Keratinocyte (primary cell): ENCODE data around the gene CSNK1A1. TPM values are rescaled to one million over a fixed set of nuclear protein-coding genes. Genes with fewer than 3 reads are reported as not detected.
"Not testable (repeated sequence)": the region's sequence is repeated elsewhere in the genome, so short reads cannot be mapped to it uniquely, and the experiment has no call there.

Source experiments
- DNase-seq: peaks from one replicate; pipeline ENCODE4 v3.0.0-alpha.2; 2011; ENCODE audit warnings: low read depth, missing footprints, low spot score
- FAIRE-seq: peaks from 2 replicates; lab custom pipeline; 2011; peaks lifted over from hg19 to GRCh38; lab: Jason Lieb, UNC
- H2AFZ ChIP-seq: 2 replicates; pipeline ENCODE4 v1.6.0; 2012; ENCODE audit warnings: low read length, control low read depth, inconsistent platforms; ENCODE audit not compliant: control insufficient read depth
- H3K27ac ChIP-seq: 2 replicates; pipeline ENCODE4 v1.5.1; 2011; ENCODE audit warnings: low read length; ENCODE audit not compliant: control insufficient read depth, insufficient read depth
- H3K27me3 ChIP-seq: 3 replicates; pipeline ENCODE4 v1.6.0; 2011; ENCODE audit warnings: low read length; ENCODE audit not compliant: control insufficient read depth, insufficient read depth; ENCODE audit errors: extremely low read depth
- H3K36me3 ChIP-seq, 2 experiments: 2 replicates in 1 of 2; 3 replicates in 1 of 2; pipeline ENCODE4 v1.5.1; 2011; ENCODE audit warnings: low read length in 2 of 2, mild to moderate bottlenecking in 1 of 2; ENCODE audit not compliant: control insufficient read depth in 2 of 2, insufficient read depth in 2 of 2; ENCODE audit errors: extremely low read depth in 1 of 2
- H3K4me1 ChIP-seq: 3 replicates; pipeline ENCODE4 v1.5.1; 2011; ENCODE audit warnings: low read length; ENCODE audit not compliant: control insufficient read depth, insufficient read depth; ENCODE audit errors: extremely low read depth
- H3K4me2 ChIP-seq: 3 replicates; pipeline ENCODE4 v1.6.0; 2011; ENCODE audit warnings: low read depth, low read length; ENCODE audit not compliant: control insufficient read depth, insufficient read depth; ENCODE audit errors: extremely low read depth
- H3K4me3 ChIP-seq, 3 experiments: fragments of 200-600 bp in 1 of 3; sonication (generic) in 1 of 3; 2 replicates in 2 of 3; 3 replicates in 1 of 3; pipeline ENCODE4 v1.5.1; 2011 to 2016; ENCODE audit warnings: low read length in 3 of 3, mild to moderate bottlenecking in 3 of 3, control low read depth in 2 of 3, inconsistent platforms in 1 of 3, low read depth in 1 of 3, mixed read lengths in 1 of 3, mixed run types in 1 of 3, moderate library complexity in 1 of 3; ENCODE audit not compliant: control insufficient read depth in 2 of 3, insufficient read depth in 2 of 3; ENCODE audit errors: extremely low read depth in 1 of 3
- H3K79me2 ChIP-seq: 2 replicates; pipeline ENCODE4 v1.6.0; 2012; ENCODE audit warnings: low read length; ENCODE audit not compliant: control insufficient read depth, insufficient read depth
- H3K9ac ChIP-seq: 3 replicates; pipeline ENCODE4 v1.6.0; 2011; ENCODE audit warnings: low read length; ENCODE audit not compliant: control insufficient read depth, insufficient read depth; ENCODE audit errors: extremely low read depth
- H3K9me1 ChIP-seq: 3 replicates; pipeline ENCODE4 v1.6.0; 2011; ENCODE audit warnings: low read length; ENCODE audit not compliant: control insufficient read depth, insufficient read depth; ENCODE audit errors: extremely low read depth
- H3K9me3 ChIP-seq: 2 replicates; pipeline ENCODE4 v1.5.1; 2012; ENCODE audit warnings: low read depth, low read length; ENCODE audit not compliant: control insufficient read depth
- H4K20me1 ChIP-seq: 3 replicates; pipeline ENCODE4 v1.6.0; 2011; ENCODE audit warnings: low read length; ENCODE audit not compliant: control insufficient read depth, insufficient read depth; ENCODE audit errors: extremely low read depth
- CTCF ChIP-seq, 3 experiments: IDR thresholded peaks in 1 of 3; conservative IDR thresholded peaks in 1 of 3; optimal IDR thresholded peaks in 1 of 3; 2 replicates in 2 of 3; 3 replicates in 1 of 3; pipeline versions ENCODE3 to v1.5.1; 2011; ENCODE audit warnings: low read length in 3 of 3, mild to moderate bottlenecking in 3 of 3, moderate library complexity in 2 of 3, control low read depth in 1 of 3, inconsistent platforms in 1 of 3; ENCODE audit not compliant: insufficient read depth in 2 of 3; ENCODE audit errors: extremely low read depth in 1 of 3
- EZH2 ChIP-seq: IDR thresholded peaks from one replicate; pipeline ENCODE4 v1.6.1; 2012; ENCODE audit warnings: inconsistent platforms, mild to moderate bottlenecking, low read length, moderate library complexity
- dilution Hi-C: fragments of 300-500 bp; cut with MboI; formaldehyde crosslinking; loops from one replicate; pipeline ENCODE4 v1.7.0; 2020; ENCODE audit warnings: low sequenced_read_pairs; ENCODE audit not compliant: extremely low pct_ligation_motif_present
- polyA plus RNA-seq, 5 experiments: library from polyadenylated mRNA; depleted of rRNA in 3 of 5; stranded (reverse) in 3 of 5; stranded (forward) in 1 of 5; unstranded in 1 of 5; fragments of >200 nt; gene quantifications; 1 replicate in 1 of 5; 2 replicates in 3 of 5; 3 replicates in 1 of 5; pipeline versions ENCODE4 v1.2.1 to v1.2.3, GENCODE V29; 2011 to 2012; ENCODE audit warnings: missing spikeins in 2 of 5, low read depth in 1 of 5, low replicate concordance in 1 of 5

The CSNK1A1 gene
- polyA plus RNA-seq, 1 donor (not counting 4 experiments of a cell fraction or from before 2014, with no cell fraction given), result 289 TPM

DNA sequence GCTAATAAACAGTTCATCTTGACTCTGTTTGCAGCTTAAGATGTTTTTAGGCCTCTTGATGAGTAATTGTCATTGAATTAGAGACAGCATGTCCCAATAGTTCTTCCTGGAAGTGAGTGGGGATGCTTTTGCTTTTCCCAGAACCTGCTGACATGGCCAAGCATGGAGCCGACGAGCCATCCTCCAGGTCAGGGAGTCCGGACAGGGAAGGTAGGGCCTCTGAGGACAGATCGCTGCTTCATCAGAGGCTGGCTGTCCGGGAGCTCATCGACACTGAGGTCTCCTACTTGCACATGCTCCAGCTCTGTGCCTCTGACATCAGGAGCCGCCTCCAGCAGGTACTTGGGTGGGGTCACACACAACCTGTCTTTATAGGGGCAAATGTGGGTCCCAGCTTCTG is 46.4 kb upstream of the CSNK1A1 start:
- DNase-seq (no peak), FAIRE-seq (no peak)
- Histone ChIP-seq H3K9me1 (no peaks in the 10 kb centered on the region), H3K27ac (no peak overlapping the region), H4K20me1 (no peaks in the 10 kb centered on the region), H2AFZ (no peak overlapping the region), H3K4me2 (no peak overlapping the region), H3K4me3 (no peak overlapping the region), H3K79me2 (no peaks in the 10 kb centered on the region), H3K9me3 (no peaks in the 10 kb centered on the region), H3K27me3 (no peaks in the 10 kb centered on the region), H3K9ac (no peak overlapping the region), H3K4me1 (peaks cover 8% of the 10 kb centered on the region), H3K36me3 (peaks cover 0 to 8% of the 10 kb centered on the region in 2 experiments)
- TF ChIP-seq EZH2 (no peak), CTCF (optimal IDR thresholded peaks at IDR 0.05 in 1 of 3, IDR thresholded peaks at IDR 0.05 in 1 of 3, conservative IDR thresholded peaks at IDR 0.05 in 1 of 3; ENCODE audit: extremely low read depth in 1 of 3, insufficient read depth in 2 of 3, low read length in 3 of 3) (no peak)
- dilution Hi-C loops, result no loop called here

DNA sequence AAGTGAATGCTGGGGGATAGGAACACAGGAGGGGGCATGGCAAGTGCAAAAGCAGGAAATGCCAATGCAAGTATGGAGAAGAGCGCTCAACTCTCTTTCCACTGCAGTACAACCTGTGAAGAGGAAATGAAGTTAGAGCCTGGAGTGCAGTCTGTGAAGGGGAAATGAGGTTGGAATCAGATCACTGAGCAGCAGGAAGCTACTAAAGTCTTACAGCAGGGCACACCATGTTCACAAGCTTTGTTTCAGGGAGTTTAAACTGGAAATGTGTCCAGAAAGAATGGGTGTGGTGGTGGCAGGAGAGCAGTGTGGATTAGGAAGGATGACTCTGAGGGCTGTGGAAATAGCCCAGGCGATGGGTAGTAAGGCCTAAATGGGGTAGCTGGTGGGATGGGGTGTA is 45.5 kb upstream of the CSNK1A1 start:
- no peak overlapping the region for H2AFZ ChIP-seq
- TF ChIP-seq EZH2 (no peak), CTCF (optimal IDR thresholded peaks at IDR 0.05 in 1 of 3, IDR thresholded peaks at IDR 0.05 in 1 of 3, conservative IDR thresholded peaks at IDR 0.05 in 1 of 3; ENCODE audit: extremely low read depth in 1 of 3, insufficient read depth in 2 of 3, low read length in 3 of 3) (no peak)
- no peak for DNase-seq
- no peaks in the 10 kb centered on the region for H3K27me3 ChIP-seq
- no peaks in the 10 kb centered on the region for H4K20me1 ChIP-seq
- peaks cover 8% of the 10 kb centered on the region for H3K4me1 ChIP-seq
- no peak overlapping the region for H3K4me2 ChIP-seq
- H3K9me1 ChIP-seq, result no peaks in the 10 kb centered on the region
- dilution Hi-C loops, result no loop called here
- H3K9ac ChIP-seq, result no peak overlapping the region
- FAIRE-seq, result no peak
- no peak overlapping the region for H3K4me3 ChIP-seq
- no peaks in the 10 kb centered on the region for H3K79me2 ChIP-seq
- peaks cover 0 to 6% of the 10 kb centered on the region in 2 experiments for H3K36me3 ChIP-seq
- no peak overlapping the region for H3K27ac ChIP-seq
- no peaks in the 10 kb centered on the region for H3K9me3 ChIP-seq

- H3K36me3 ChIP-seq, H3K4me1 ChIP-seq, H3K79me2 ChIP-seq, H3K4me2 ChIP-seq, H4K20me1 ChIP-seq, H3K27me3 ChIP-seq, H3K4me3 ChIP-seq, H2AFZ ChIP-seq, H3K9me1 ChIP-seq, H3K9ac ChIP-seq, DNase-seq, dilution Hi-C loops, H3K27ac ChIP-seq, H3K9me3 ChIP-seq: not testable (repeated sequence)
- peak; percentile 70 for FAIRE-seq
Observed at GRCh38 chr5:149595105-149595504, 43.9 kb upstream of the CSNK1A1 start.
